WTC11 (cell line): ENCODE data around the gene FOXJ1. TPM values are rescaled to one million over a fixed set of nuclear protein-coding genes. Genes with fewer than 3 reads are reported as not detected.

Source experiments
- ATAC-seq: fragments of 200-7000 bp; cut with Tn5 transposase; 2 replicates; pipeline ENCODE4 v1.10.0; 2021; ENCODE audit warnings: mild to moderate bottlenecking, moderate library complexity
- CTCF ChIA-PET: fragments of 300-600 bp; sonication (Branson Sonifier 250); formaldehyde crosslinking; loops from one replicate; lab custom pipeline; 2021; ENCODE audit warnings: antibody characterized with exemption; lab: Charles Lee
- POLR2A ChIA-PET: fragments of 350-600 bp; sonication (Branson Sonifier 250); formaldehyde crosslinking; loops from one replicate; lab custom pipeline; 2021; ENCODE audit warnings: antibody characterized with exemption; lab: Charles Lee
- DNase-seq: peaks from one replicate; pipeline ENCODE4 v3.0.0; 2021; ENCODE audit warnings: low spot score
- H3K27ac Mint-ChIP-seq: 2 replicates; pipeline ENCODE4 v1.8.0; 2021; ENCODE audit warnings: mixed read lengths
- H3K27me3 Mint-ChIP-seq: 2 replicates; pipeline ENCODE4 v1.8.0; 2021; ENCODE audit warnings: low read depth, mild to moderate bottlenecking, moderate library complexity, mixed read lengths
- H3K36me3 Mint-ChIP-seq: 2 replicates; pipeline ENCODE4 v1.8.0; 2021; ENCODE audit warnings: mixed read lengths
- H3K4me1 Mint-ChIP-seq: 2 replicates; pipeline ENCODE4 v1.8.0; 2022; ENCODE audit warnings: mixed read lengths
- H3K4me3 Mint-ChIP-seq: 2 replicates; pipeline ENCODE4 v1.8.0; 2021; ENCODE audit warnings: mild to moderate bottlenecking, moderate library complexity, mixed read lengths
- H3K9me3 Mint-ChIP-seq: 2 replicates; pipeline ENCODE4 v1.8.0; 2021; ENCODE audit warnings: mixed read lengths
- CREB1 ChIP-seq: sonication (generic); formaldehyde crosslinking; IDR thresholded peaks from 2 replicates; pipeline ENCODE4 v1.8.0; 2023; ENCODE audit warnings: mild to moderate bottlenecking, missing genetic modification reagents
- EMX1 ChIP-seq: fragments of 250-450 bp; sonication (Bioruptor Pico); IDR thresholded peaks from 2 replicates; pipeline ENCODE4 v1.8.0; 2021; ENCODE audit warnings: mild to moderate bottlenecking
- FOXJ3 ChIP-seq: sonication (generic); formaldehyde crosslinking; IDR thresholded peaks from 2 replicates; pipeline ENCODE4 v1.9.0; 2021; ENCODE audit warnings: missing genetic modification reagents, mild to moderate bottlenecking, borderline replicate concordance
- FOXK1 ChIP-seq: sonication (generic); formaldehyde crosslinking; IDR thresholded peaks from 2 replicates; pipeline ENCODE4 v1.8.0; 2022; ENCODE audit warnings: mild to moderate bottlenecking, moderate library complexity, missing genetic modification reagents
- IRF2 ChIP-seq: sonication (generic); formaldehyde crosslinking; IDR thresholded peaks from 2 replicates; pipeline ENCODE4 v1.8.0; 2022; ENCODE audit warnings: low read depth, missing genetic modification reagents, borderline replicate concordance
- NFE2L1 ChIP-seq: sonication (generic); formaldehyde crosslinking; IDR thresholded peaks from 2 replicates; pipeline ENCODE4 v1.8.1; 2023; ENCODE audit warnings: missing genetic modification reagents
- NR1H2 ChIP-seq: sonication (generic); formaldehyde crosslinking; IDR thresholded peaks from 2 replicates; pipeline ENCODE4 v1.9.0; 2021; ENCODE audit warnings: mild to moderate bottlenecking, moderate library complexity, missing genetic modification reagents
- OVOL2 ChIP-seq: fragments of 250-450 bp; sonication (Bioruptor Pico); IDR thresholded peaks from 2 replicates; pipeline ENCODE4 v1.9.0; 2021; ENCODE audit warnings: mild to moderate bottlenecking, borderline replicate concordance
- RELA ChIP-seq: sonication (generic); formaldehyde crosslinking; IDR thresholded peaks from 2 replicates; pipeline ENCODE4 v1.8.1; 2022; ENCODE audit warnings: missing genetic modification reagents, mild to moderate bottlenecking, borderline replicate concordance
- RORB ChIP-seq: fragments of 250-450 bp; sonication (Bioruptor Pico); IDR thresholded peaks from 2 replicates; pipeline ENCODE4 v1.9.0; 2021; ENCODE audit warnings: mild to moderate bottlenecking
- TEAD1 ChIP-seq: sonication (generic); formaldehyde crosslinking; IDR thresholded peaks from 2 replicates; pipeline ENCODE4 v1.8.0; 2022; ENCODE audit warnings: mild to moderate bottlenecking, missing genetic modification reagents
- TP53 ChIP-seq: sonication (generic); formaldehyde crosslinking; IDR thresholded peaks from 2 replicates; pipeline ENCODE4 v1.8.1; 2023; ENCODE audit warnings: mild to moderate bottlenecking, missing genetic modification reagents
- ZBTB21 ChIP-seq: sonication (generic); formaldehyde crosslinking; IDR thresholded peaks from 2 replicates; pipeline ENCODE4 v1.8.1; 2023; ENCODE audit warnings: mild to moderate bottlenecking, missing genetic modification reagents, borderline replicate concordance
- ZNF416 ChIP-seq: fragments of 250-450 bp; sonication (Bioruptor Pico); IDR thresholded peaks from 2 replicates; pipeline ENCODE4 v1.9.0; 2021; ENCODE audit warnings: mild to moderate bottlenecking, inconsistent platforms
- ZNF423 ChIP-seq: fragments of 250-450 bp; sonication (Bioruptor Pico); IDR thresholded peaks from 2 replicates; pipeline ENCODE4 v2.1.2; 2022; ENCODE audit warnings: mild to moderate bottlenecking, moderate library complexity
- total RNA-seq: library from RNA; stranded (reverse); gene quantifications from 3 replicates; pipeline ENCODE4 v1.2.3, GENCODE V29; 2021
- TF ChIP-seq, protein P1 (sequence below): fragments of 250-450 bp; sonication (Bioruptor Pico); IDR thresholded peaks from 2 replicates; pipeline ENCODE4 v1.9.0; 2021; ENCODE audit warnings: mild to moderate bottlenecking, borderline replicate concordance
- TF ChIP-seq, protein P2 (sequence below): sonication (generic); formaldehyde crosslinking; IDR thresholded peaks from 2 replicates; pipeline ENCODE4 v1.8.1; 2023; ENCODE audit warnings: mild to moderate bottlenecking, missing genetic modification reagents, moderate library complexity
- TF ChIP-seq, protein P3 (sequence below): sonication (generic); formaldehyde crosslinking; IDR thresholded peaks from 2 replicates; pipeline ENCODE4 v1.8.1; 2023; ENCODE audit warnings: mild to moderate bottlenecking, moderate library complexity, missing genetic modification reagents
- TF ChIP-seq, protein P4 (sequence below): fragments of 250-450 bp; sonication (Bioruptor Pico); IDR thresholded peaks from 2 replicates; pipeline ENCODE4 v1.9.0; 2021; ENCODE audit warnings: mild to moderate bottlenecking
- TF ChIP-seq, protein P5 (sequence below): fragments of 250-450 bp; sonication (Bioruptor Pico); IDR thresholded peaks from 2 replicates; pipeline ENCODE4 v2.1.2; 2022; ENCODE audit warnings: mild to moderate bottlenecking, moderate library complexity
- TF ChIP-seq, protein P6 (sequence below): sonication (generic); formaldehyde crosslinking; IDR thresholded peaks from 2 replicates; pipeline ENCODE4 v1.8.0; 2022; ENCODE audit warnings: mild to moderate bottlenecking, missing genetic modification reagents
- TF ChIP-seq, protein P7 (sequence below): sonication (generic); formaldehyde crosslinking; IDR thresholded peaks from 2 replicates; pipeline ENCODE4 v1.8.0; 2022; ENCODE audit warnings: mild to moderate bottlenecking, missing genetic modification reagents

The FOXJ1 gene
- total RNA-seq, 1 experiment from 2014 or later, result 11.8 TPM

DNA sequence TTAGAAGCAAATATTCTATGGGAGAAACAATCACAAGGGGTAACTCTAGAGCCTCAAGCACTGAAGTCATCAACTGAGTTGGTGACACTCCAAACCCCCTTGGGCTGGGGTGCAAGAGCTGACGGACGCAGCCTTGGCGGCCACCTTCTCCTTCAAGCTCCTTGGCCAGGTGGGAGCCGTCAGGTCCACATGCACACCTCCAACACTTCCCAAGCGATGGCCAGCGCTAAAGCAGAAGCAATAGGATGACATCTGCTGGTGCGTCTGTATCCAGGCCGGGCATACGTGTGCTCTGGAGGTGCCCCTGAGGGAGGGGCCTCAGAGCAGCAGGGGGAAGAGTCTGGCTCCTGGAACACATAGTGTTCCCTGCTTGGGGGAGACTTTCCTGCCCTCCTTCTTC lies 12.2 kb upstream of the FOXJ1 start:
- ATAC-seq (peak; percentile 55), DNase-seq (peak; percentile 16)
- peaks cover 32% of the 10 kb centered on the region for H3K4me1 Mint-ChIP-seq
- H3K4me3 Mint-ChIP-seq, result no peak overlapping the region
- no peaks in the 10 kb centered on the region for H3K36me3 Mint-ChIP-seq
- H3K27me3 Mint-ChIP-seq, result no peaks in the 10 kb centered on the region
- H3K27ac Mint-ChIP-seq, result no peak overlapping the region
- POLR2A ChIA-PET, result no interaction called here
- CTCF ChIA-PET, result interaction anchor here (0.7 to 4.6 kb wide), 24 partner anchors 9 to 153 kb away, joined by 3 to 68 read pairs (median 4); partner anchors contain the start of genes CDK3 and FOXJ1
- no peaks in the 10 kb centered on the region for H3K9me3 Mint-ChIP-seq
- TF ChIP-seq OVOL2 (CRISPR knock-in tag) (no peak), CREB1 (CRISPR knock-in tag) (no peak), IRF2 (CRISPR knock-in tag) (no peak), NFE2L1 (CRISPR knock-in tag) (no peak), ZBTB21 (CRISPR knock-in tag) (no peak), FOXK1 (CRISPR knock-in tag) (no peak), ZNF416 (CRISPR knock-in tag) (no peak), ZNF423 (CRISPR knock-in tag) (no peak), RELA (CRISPR knock-in tag) (no peak), TEAD1 (CRISPR knock-in tag) (no peak), RORB (CRISPR knock-in tag) (no peak), TP53 (CRISPR knock-in tag) (no peak)
- TF ChIP-seq, protein P1, sequence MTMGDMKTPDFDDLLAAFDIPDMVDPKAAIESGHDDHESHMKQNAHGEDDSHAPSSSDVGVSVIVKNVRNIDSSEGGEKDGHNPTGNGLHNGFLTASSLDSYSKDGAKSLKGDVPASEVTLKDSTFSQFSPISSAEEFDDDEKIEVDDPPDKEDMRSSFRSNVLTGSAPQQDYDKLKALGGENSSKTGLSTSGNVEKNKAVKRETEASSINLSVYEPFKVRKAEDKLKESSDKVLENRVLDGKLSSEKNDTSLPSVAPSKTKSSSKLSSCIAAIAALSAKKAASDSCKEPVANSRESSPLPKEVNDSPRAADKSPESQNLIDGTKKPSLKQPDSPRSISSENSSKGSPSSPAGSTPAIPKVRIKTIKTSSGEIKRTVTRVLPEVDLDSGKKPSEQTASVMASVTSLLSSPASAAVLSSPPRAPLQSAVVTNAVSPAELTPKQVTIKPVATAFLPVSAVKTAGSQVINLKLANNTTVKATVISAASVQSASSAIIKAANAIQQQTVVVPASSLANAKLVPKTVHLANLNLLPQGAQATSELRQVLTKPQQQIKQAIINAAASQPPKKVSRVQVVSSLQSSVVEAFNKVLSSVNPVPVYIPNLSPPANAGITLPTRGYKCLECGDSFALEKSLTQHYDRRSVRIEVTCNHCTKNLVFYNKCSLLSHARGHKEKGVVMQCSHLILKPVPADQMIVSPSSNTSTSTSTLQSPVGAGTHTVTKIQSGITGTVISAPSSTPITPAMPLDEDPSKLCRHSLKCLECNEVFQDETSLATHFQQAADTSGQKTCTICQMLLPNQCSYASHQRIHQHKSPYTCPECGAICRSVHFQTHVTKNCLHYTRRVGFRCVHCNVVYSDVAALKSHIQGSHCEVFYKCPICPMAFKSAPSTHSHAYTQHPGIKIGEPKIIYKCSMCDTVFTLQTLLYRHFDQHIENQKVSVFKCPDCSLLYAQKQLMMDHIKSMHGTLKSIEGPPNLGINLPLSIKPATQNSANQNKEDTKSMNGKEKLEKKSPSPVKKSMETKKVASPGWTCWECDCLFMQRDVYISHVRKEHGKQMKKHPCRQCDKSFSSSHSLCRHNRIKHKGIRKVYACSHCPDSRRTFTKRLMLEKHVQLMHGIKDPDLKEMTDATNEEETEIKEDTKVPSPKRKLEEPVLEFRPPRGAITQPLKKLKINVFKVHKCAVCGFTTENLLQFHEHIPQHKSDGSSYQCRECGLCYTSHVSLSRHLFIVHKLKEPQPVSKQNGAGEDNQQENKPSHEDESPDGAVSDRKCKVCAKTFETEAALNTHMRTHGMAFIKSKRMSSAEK (CRISPR knock-in tag), result no peak
- TF ChIP-seq, protein P2, sequence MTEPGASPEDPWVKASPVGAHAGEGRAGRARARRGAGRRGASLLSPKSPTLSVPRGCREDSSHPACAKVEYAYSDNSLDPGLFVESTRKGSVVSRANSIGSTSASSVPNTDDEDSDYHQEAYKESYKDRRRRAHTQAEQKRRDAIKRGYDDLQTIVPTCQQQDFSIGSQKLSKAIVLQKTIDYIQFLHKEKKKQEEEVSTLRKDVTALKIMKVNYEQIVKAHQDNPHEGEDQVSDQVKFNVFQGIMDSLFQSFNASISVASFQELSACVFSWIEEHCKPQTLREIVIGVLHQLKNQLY (CRISPR knock-in tag), result no peak
- TF ChIP-seq, protein P3, sequence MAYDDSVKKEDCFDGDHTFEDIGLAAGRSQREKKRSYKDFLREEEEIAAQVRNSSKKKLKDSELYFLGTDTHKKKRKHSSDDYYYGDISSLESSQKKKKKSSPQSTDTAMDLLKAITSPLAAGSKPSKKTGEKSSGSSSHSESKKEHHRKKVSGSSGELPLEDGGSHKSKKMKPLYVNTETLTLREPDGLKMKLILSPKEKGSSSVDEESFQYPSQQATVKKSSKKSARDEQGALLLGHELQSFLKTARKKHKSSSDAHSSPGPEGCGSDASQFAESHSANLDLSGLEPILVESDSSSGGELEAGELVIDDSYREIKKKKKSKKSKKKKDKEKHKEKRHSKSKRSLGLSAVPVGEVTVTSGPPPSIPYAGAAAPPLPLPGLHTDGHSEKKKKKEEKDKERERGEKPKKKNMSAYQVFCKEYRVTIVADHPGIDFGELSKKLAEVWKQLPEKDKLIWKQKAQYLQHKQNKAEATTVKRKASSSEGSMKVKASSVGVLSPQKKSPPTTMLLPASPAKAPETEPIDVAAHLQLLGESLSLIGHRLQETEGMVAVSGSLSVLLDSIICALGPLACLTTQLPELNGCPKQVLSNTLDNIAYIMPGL (CRISPR knock-in tag), result no peak
- TF ChIP-seq, protein P4, sequence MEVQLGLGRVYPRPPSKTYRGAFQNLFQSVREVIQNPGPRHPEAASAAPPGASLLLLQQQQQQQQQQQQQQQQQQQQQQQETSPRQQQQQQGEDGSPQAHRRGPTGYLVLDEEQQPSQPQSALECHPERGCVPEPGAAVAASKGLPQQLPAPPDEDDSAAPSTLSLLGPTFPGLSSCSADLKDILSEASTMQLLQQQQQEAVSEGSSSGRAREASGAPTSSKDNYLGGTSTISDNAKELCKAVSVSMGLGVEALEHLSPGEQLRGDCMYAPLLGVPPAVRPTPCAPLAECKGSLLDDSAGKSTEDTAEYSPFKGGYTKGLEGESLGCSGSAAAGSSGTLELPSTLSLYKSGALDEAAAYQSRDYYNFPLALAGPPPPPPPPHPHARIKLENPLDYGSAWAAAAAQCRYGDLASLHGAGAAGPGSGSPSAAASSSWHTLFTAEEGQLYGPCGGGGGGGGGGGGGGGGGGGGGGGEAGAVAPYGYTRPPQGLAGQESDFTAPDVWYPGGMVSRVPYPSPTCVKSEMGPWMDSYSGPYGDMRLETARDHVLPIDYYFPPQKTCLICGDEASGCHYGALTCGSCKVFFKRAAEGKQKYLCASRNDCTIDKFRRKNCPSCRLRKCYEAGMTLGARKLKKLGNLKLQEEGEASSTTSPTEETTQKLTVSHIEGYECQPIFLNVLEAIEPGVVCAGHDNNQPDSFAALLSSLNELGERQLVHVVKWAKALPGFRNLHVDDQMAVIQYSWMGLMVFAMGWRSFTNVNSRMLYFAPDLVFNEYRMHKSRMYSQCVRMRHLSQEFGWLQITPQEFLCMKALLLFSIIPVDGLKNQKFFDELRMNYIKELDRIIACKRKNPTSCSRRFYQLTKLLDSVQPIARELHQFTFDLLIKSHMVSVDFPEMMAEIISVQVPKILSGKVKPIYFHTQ, result no peak

DNA sequence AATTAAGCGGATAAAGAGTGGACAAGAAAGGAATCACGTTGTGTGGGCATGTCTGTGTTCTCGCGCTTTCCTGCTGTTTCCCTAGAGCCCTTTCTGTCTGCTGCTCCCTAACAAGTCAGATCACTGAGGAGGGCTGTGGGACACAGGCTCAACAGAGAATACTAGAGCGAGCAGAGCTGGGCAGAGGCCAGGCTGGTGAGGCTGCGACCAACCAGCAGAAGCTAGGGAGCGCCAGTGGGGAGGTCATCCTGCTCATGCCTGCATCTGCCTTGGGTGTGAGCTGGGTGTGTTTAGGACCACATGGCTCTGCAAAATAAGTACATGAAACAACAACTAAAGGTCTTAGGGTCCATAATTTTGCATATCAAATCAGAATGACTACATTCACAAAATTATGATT lies 11.5 kb upstream of the FOXJ1 start:
- no peaks in the 10 kb centered on the region for H3K36me3 Mint-ChIP-seq
- DNase-seq (no peak), ATAC-seq (peak; percentile 70)
- H3K4me1 Mint-ChIP-seq, result peaks cover 35% of the 10 kb centered on the region
- no peaks in the 10 kb centered on the region for H3K27me3 Mint-ChIP-seq
- TF ChIP-seq, protein P5, sequence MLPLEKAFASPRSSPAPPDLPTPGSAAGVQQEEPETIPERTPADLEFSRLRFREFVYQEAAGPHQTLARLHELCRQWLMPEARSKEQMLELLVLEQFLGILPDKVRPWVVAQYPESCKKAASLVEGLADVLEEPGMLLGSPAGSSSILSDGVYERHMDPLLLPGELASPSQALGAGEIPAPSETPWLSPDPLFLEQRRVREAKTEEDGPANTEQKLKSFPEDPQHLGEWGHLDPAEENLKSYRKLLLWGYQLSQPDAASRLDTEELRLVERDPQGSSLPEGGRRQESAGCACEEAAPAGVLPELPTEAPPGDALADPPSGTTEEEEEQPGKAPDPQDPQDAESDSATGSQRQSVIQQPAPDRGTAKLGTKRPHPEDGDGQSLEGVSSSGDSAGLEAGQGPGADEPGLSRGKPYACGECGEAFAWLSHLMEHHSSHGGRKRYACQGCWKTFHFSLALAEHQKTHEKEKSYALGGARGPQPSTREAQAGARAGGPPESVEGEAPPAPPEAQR (CRISPR knock-in tag), result no peak
- TF ChIP-seq, protein P6, sequence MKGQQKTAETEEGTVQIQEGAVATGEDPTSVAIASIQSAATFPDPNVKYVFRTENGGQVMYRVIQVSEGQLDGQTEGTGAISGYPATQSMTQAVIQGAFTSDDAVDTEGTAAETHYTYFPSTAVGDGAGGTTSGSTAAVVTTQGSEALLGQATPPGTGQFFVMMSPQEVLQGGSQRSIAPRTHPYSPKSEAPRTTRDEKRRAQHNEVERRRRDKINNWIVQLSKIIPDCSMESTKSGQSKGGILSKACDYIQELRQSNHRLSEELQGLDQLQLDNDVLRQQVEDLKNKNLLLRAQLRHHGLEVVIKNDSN (CRISPR knock-in tag), result no peak
- TF ChIP-seq, protein P3 (CRISPR knock-in tag), result 0 out of 2 replicates have a peak, but pooled peaks have one; percentile 1
- TF ChIP-seq EMX1, result no peak
- TF ChIP-seq, protein P7, sequence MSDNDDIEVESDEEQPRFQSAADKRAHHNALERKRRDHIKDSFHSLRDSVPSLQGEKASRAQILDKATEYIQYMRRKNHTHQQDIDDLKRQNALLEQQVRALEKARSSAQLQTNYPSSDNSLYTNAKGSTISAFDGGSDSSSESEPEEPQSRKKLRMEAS (CRISPR knock-in tag), result no peak
- no peak for TF ChIP-seq CREB1 (CRISPR knock-in tag)
- TF ChIP-seq FOXJ3, result no peak
- TF ChIP-seq NR1H2 (CRISPR knock-in tag), result no peak
- no peak overlapping the region for H3K27ac Mint-ChIP-seq
- no peak overlapping the region for H3K4me3 Mint-ChIP-seq
- H3K9me3 Mint-ChIP-seq, result no peaks in the 10 kb centered on the region
- POLR2A ChIA-PET, result no interaction called here
- CTCF ChIA-PET, result interaction anchor here (0.9 to 4.6 kb wide), 21 partner anchors 9 to 152 kb away, joined by 3 to 68 read pairs (median 5); partner anchors contain the start of genes CDK3 and FOXJ1
